ENCODE results near the gene MMS22L.

MMS22L gene

DNA sequence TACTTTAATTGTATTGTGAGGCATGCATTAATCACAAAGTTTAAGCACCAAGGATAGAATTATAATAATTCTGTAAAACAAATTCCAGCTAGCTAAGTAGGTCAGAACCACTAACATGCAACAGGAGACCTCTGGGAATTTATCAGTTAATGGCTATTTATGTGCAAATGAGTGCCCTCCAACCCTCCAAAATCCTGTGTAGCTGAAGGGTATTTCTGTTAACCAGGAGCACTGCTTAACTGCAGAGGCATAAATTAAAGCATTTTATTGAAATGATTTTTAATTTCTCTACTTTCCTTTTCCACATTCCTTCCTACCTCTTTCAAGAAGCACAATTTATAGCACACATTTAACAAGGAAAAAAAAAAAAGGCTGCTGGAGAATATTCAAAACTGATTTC, 77.0 kb downstream of the MMS22L start:
- Histone ChIP-seq H3K27ac (no peak overlapping the region), H3K9ac (no peak overlapping the region)

DNA sequence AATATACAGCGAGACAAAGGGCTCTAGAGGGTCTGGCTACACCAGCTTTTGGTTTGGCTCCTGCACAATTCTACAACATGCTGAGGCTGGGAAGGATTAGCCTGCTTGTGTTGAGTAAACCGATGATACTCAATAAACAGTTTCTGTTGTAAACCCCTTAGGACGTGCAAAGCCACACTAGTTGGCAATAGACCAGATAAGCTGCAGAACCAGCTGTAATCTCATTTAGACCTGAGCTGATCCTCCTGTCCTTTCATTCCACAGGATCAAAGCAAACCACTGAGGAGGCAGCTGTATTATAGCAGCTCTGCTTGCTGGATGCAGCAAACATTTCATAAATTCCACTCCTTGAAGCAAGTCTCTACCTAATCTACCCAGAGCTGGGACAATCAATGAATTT, 79.7 kb downstream of the MMS22L start:
- H3K9ac ChIP-seq: no peak overlapping the region
- H4K20me1 ChIP-seq: no peaks in the 10 kb centered on the region
- H3K36me3 ChIP-seq: peaks cover 0 to 37% (median 13%) of the 10 kb centered on the region in 11 experiments; a peak in 16 of 22 replicates
- no peaks in the 10 kb centered on the region for H3K9me3 ChIP-seq (replicated peaks in 1 of 11)
- no peak overlapping the region for H3K4me2 ChIP-seq
- no peak overlapping the region for H3K4me3 ChIP-seq
- TF ChIP-seq Cebpa-rat (IDR thresholded peaks at IDR 0.05): no peak
- no peak overlapping the region for H3K27ac ChIP-seq
- no peaks in the 10 kb centered on the region for H3K27me3 ChIP-seq
- H3K4me1 ChIP-seq: peaks cover 0 to 11% (median 0%) of the 10 kb centered on the region in 10 experiments; a peak in 3 of 20 replicates

More for the DNA sequence above, 77.0 kb downstream of the MMS22L start:
- Histone ChIP-seq H3K9me3 (replicated peaks in 1 of 11) (peaks cover 0 to 7% (median 0%) of the 10 kb centered on the region in 11 experiments; a peak in 2 of 22 replicates), H3K27me3 (no peaks in the 10 kb centered on the region), H3K4me2 (no peak overlapping the region), H3K4me1 (peaks cover 0 to 11% (median 0%) of the 10 kb centered on the region in 10 experiments; a peak in 3 of 20 replicates), H4K20me1 (no peaks in the 10 kb centered on the region), H3K36me3 (peaks cover 0 to 25% (median 0%) of the 10 kb centered on the region in 11 experiments; a peak in 9 of 22 replicates), H3K4me3 (no peak overlapping the region)
- no peak for TF ChIP-seq Cebpa-rat (IDR thresholded peaks at IDR 0.05)

DNA sequence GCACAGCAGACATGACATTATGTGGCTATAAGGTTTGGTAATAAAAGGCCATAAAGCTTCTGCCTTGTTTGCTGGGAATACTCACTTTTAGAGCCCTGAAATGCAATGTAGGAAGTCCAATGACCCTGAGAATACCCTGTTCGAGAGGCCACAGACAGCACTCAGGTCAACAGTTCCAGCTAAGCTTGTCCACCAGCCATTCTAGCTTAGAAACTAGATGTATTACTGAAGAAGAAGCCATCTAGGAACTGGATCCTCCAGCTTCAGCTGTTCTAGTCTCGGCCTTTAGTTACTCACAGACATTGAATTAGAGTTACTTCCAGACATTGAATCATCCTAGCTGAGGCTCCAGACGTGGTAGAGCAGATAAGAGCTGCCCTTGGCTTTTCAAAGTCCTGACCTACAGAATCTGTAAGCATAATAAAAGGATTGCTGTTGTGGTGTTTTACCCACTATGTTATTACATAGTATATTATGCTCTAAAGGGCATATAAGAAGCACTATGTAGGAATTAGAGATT, 84.9 kb downstream of the MMS22L start:
- H3K9ac ChIP-seq: no peak overlapping the region
- H3K4me1 ChIP-seq: no peaks in the 10 kb centered on the region
- H3K27ac ChIP-seq: no peak overlapping the region
- H4K20me1 ChIP-seq: no peaks in the 10 kb centered on the region
- TF ChIP-seq Cebpa-rat (IDR thresholded peaks at IDR 0.05): no peak
- no peaks in the 10 kb centered on the region for H3K9me3 ChIP-seq (replicated peaks in 1 of 11)
- H3K4me3 ChIP-seq: no peak overlapping the region
- no peaks in the 10 kb centered on the region for H3K27me3 ChIP-seq
- no peak overlapping the region for H3K4me2 ChIP-seq
- H3K36me3 ChIP-seq: peaks cover 0 to 78% (median 37%) of the 10 kb centered on the region in 11 experiments; a peak in 20 of 22 replicates

DNA sequence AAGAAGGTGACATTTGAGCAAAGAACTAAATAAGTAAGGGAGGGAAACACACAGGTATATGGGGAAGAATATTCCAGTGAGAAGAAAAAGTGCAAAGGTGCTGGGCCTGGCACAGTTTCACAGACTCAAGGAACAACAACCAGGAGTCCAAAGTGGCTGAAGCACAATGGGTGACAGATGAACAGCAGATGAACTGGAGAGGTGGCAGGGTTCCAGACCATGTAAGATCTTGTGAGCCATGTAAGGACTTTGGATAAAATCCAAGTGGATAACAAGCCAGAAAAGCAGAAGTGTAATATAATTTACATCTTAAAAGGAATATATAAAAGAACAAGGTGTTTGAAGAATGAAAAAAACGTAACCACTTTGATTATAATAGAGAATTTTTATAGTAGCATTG, 87.9 kb downstream of the MMS22L start:
- Histone ChIP-seq H4K20me1 (no peaks in the 10 kb centered on the region), H3K9me3 (replicated peaks in 1 of 11) (no peaks in the 10 kb centered on the region), H3K4me1 (no peaks in the 10 kb centered on the region), H3K4me2 (no peak overlapping the region), H3K27ac (no peak overlapping the region), H3K9ac (no peak overlapping the region), H3K36me3 (peaks cover 0 to 74% (median 25%) of the 10 kb centered on the region in 11 experiments; a peak in 19 of 22 replicates), H3K4me3 (no peak overlapping the region), H3K27me3 (no peaks in the 10 kb centered on the region)
- TF ChIP-seq Cebpa-rat (IDR thresholded peaks at IDR 0.05): no peak

DNA sequence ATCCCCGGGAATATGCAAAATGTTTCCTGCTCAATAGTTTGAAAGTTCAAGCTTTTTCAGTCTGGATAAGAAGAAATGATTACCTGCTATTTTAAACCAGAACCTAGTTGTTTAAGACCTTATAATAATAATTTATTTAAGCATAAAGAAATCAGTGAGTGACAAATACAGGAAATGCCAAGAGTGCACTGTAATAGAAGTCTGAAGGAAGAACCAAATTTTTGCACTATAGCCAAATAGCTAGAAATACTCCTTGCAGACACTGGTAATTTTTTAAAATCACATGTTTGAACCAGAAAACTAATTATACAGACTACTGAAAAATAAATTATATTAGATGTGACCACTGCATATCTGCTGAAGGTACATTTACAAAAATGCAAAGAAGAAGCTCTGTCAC, 93.2 kb downstream of the MMS22L start:
- peaks cover 0 to 28% (median 13%) of the 10 kb centered on the region in 11 experiments; a peak in 16 of 22 replicates for H3K36me3 ChIP-seq
- no peak overlapping the region for H3K9ac ChIP-seq
- no peak overlapping the region for H3K27ac ChIP-seq
- no peak overlapping the region for H3K4me2 ChIP-seq
- H3K9me3 ChIP-seq (replicated peaks in 1 of 11): no peaks in the 10 kb centered on the region
- peaks cover 0 to 16% (median 9%) of the 10 kb centered on the region in 10 experiments; a peak in 9 of 20 replicates for H3K4me1 ChIP-seq
- H3K27me3 ChIP-seq: no peaks in the 10 kb centered on the region
- no peak overlapping the region for H3K4me3 ChIP-seq
- H4K20me1 ChIP-seq: no peaks in the 10 kb centered on the region; a peak in 1 of 22 replicates
- no peak for TF ChIP-seq Cebpa-rat (IDR thresholded peaks at IDR 0.05)

DNA sequence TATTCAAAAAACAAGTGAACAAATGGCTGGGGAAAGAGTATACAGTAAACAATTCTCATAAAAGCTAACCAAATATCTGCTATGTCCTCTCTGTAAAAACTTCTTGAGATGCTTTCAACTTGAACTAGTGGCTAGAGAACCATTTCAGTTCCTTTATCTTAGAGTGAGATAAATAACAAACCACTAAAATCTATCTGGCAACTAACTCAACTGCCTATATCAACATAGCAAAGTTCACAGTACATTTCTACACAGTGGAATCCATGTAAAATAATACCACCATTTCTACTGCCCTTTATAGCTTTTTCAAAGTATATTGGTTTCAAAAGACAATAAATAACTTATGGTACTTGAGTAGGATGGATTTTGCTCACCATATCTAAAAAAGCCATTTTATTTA, 95.1 kb downstream of the MMS22L start:
- Histone ChIP-seq H3K9me3 (replicated peaks in 1 of 11) (no peaks in the 10 kb centered on the region), H3K4me2 (peak overlapping the region in 2 of 11 experiments; percentile 15 to 43; a peak in 5 of 22 replicates), H3K36me3 (peaks cover 0 to 28% (median 11%) of the 10 kb centered on the region in 11 experiments; a peak in 14 of 22 replicates), H3K4me3 (no peak overlapping the region), H3K9ac (no peak overlapping the region), H3K4me1 (peaks cover 0 to 16% (median 9%) of the 10 kb centered on the region in 10 experiments; a peak in 9 of 20 replicates), H3K27ac (no peak overlapping the region), H3K27me3 (no peaks in the 10 kb centered on the region), H4K20me1 (no peaks in the 10 kb centered on the region; a peak in 1 of 22 replicates)
- no peak for TF ChIP-seq Cebpa-rat (IDR thresholded peaks at IDR 0.05)

DNA sequence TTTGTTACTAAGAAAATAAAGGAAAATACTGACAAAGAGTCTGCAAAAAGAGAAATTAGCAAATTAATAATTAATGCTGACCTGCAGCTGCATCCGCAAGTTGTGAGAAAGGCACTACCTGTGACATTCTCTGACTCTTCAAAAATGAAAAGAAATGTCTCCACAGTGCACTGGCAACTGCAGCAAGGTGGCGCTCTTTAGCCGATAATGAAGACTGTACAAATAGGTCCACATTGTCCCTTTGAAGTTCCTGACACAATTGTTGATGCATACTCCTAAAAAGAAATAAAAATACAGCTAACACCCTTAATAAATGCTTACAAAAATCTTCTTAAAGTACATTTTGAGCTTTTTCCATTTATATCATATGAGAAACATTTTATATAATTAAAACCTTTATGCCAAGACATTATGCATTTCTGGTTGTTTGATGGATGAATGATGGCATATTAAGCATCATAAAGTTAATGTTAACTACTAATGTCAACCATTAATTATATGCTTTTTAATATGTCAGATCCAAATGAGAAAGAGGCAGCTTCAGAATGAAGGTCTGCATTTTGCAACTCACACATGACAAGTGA, 96.5 kb downstream of the MMS22L start:
- Histone ChIP-seq H3K4me1 (peaks cover 0 to 16% (median 9%) of the 10 kb centered on the region in 10 experiments; a peak in 9 of 20 replicates), H3K9ac (no peak overlapping the region), H3K4me2 (peak overlapping the region in 2 of 11 experiments; percentile 18 to 43; a peak in 1 of 22 replicates), H3K27ac (no peak overlapping the region), H3K27me3 (no peaks in the 10 kb centered on the region), H3K4me3 (no peak overlapping the region), H4K20me1 (no peaks in the 10 kb centered on the region; a peak in 1 of 22 replicates), H3K36me3 (peaks cover 4 to 39% (median 22%) of the 10 kb centered on the region in 11 experiments; a peak in 16 of 22 replicates), H3K9me3 (replicated peaks in 1 of 11) (no peaks in the 10 kb centered on the region)
- no peak for TF ChIP-seq Cebpa-rat (IDR thresholded peaks at IDR 0.05)

DNA sequence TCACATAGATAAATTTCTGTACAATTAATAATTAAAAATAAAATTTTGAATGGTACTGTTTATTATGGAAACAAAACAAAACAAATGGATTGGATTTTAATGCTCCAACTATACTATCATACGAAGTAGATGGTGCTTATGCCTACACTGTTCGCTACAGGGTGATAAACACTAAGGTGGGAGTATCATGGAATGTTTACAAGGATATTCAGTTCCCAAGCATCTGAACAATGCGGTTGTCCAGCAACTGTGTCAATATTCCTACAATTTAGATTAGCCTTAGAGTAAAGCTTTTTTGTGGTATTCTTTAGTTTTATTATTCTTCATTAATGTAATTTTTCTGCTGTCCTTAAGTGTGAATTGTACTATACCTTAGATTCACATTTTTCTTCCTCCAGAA, 105.1 kb downstream of the MMS22L start:
- Histone ChIP-seq H3K4me3 (no peak overlapping the region), H3K27ac (no peak overlapping the region), H4K20me1 (no peaks in the 10 kb centered on the region), H3K27me3 (no peaks in the 10 kb centered on the region), H3K4me2 (no peak overlapping the region), H3K9me3 (replicated peaks in 1 of 11) (no peaks in the 10 kb centered on the region), H3K9ac (no peak overlapping the region), H3K4me1 (no peaks in the 10 kb centered on the region), H3K36me3 (peaks cover 9 to 100% (median 68%) of the 10 kb centered on the region in 11 experiments; a peak in 21 of 22 replicates)
- TF ChIP-seq Cebpa-rat (IDR thresholded peaks at IDR 0.05): no peak

DNA sequence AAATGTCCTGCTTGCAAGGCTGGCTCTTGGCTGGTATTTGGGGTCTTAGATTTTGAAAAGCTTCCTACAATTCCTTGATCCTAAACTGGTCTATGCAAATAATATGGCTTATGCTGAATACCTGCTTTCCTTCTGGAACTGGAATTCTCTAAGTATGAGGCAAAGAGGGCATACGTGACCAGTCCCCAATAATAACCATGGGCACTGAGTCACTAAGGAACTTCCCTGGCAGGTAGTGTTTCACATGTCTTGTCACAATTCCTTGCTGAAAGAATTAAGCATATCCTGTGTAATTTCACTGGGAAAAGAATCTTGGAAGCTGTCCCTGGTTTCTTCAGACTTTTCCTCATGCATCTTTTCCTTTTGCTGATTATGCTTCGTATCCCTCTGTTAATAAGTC, 106.5 kb downstream of the MMS22L start:
- Histone ChIP-seq H3K4me2 (no peak overlapping the region), H3K27ac (no peak overlapping the region), H3K9ac (no peak overlapping the region), H3K4me1 (no peaks in the 10 kb centered on the region), H3K36me3 (peaks cover 14 to 100% (median 66%) of the 10 kb centered on the region in 11 experiments; a peak in 21 of 22 replicates), H3K9me3 (replicated peaks in 1 of 11) (no peaks in the 10 kb centered on the region), H3K4me3 (no peak overlapping the region), H4K20me1 (no peaks in the 10 kb centered on the region), H3K27me3 (no peaks in the 10 kb centered on the region)
- TF ChIP-seq Cebpa-rat (IDR thresholded peaks at IDR 0.05): no peak
